NCI-H2171 treated with DMSO at 0.1 percent for 48 hours (cell line): Measurements from ENCODE around the gene USP47.

Experiments
- DNase-seq: peaks from one replicate; lab custom pipeline; 2025; lab: John Stamatoyannopoulos, UW

The USP47 gene

GRCh38 chr11:11966354-11966741 lies 124.6 kb downstream of the USP47 start:
- DNase-seq, result no peak

DNA sequence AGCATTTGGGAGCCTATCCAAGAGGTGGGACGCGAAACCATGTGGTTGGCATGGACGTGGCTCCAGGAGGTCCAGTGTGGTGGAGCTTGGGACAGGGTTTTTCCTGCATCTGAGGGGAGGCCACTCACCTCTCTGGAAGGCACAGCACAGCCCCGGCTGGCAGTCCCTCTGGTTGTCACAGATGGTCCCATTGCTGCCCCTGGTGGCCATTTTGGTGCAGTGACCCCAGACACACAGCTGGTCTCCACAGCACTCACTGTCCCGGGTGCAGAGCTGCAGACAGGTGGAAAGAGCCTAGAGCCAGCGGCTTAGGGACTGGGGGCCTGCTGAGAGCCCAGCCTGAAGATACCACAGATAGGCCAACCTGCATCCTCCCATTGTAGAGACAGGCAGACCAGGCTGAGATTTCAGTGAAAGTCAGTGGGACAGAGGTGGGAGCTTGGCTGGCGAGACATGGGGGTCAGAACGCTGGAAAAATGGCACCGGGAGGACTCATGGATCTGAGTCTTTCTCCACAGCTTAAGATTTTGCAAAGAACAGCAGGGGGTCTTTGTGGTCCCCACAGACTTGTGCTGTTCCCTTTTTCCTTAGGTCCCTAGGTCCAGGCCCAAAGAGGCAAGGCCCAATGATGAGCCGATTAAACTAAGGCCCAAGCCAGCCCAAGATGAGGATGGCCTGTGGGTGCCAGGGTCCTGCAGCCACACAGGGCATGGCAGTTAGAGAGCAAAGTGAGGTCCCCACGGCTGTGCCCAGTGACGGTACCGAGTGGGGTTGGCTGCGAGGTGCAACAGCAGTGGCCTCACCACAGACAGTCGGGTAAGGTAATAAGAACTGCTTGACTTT lies 125.3 kb downstream of the USP47 start:
- DNase-seq, result peak; percentile 20

DNA sequence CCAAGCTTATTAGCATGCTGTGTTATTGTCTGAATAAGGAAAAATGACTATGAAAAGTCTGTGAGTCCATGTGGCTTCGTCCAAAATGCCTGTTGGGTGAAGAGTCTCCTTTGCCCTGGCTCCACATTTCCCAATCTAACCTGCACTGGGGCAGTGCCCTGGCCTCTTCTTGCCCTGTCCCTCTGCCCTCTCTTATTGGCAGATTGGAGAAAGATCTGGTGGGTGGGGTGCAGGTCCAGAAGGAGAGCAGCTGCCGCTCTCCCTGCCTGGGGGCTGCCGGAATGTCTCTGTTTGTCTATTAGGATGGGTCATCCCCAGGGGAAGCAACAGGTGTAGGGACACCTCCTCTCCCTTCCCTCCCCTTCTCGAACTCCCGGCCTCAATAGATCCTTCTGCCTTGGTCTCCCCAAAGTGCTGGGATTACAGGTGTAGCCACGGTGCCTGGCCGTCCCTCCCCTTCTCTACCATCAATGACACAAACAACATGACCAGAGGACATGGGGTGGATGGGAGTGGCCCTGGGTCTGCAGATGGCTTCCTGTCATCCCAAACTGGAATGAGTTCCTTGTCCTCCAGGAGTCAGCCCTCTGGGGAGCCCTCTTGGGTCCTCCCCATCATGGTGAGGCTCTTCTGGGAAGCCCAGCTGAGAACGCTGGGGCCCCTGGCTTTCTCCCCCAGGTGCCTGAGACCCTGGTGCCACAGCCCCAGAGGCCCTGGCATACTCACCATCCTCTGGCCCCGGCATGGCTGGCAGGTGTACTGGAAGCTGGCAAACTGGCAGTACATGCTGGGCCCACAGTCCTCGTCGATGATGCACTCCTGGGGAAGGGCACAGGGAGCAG lies 126.1 kb downstream of the USP47 start:
- DNase-seq, result no peak

- no peak for DNase-seq
These were observed 126.9 kb downstream of the USP47 start for GRCh38 chr11:11968511-11969280.

DNA sequence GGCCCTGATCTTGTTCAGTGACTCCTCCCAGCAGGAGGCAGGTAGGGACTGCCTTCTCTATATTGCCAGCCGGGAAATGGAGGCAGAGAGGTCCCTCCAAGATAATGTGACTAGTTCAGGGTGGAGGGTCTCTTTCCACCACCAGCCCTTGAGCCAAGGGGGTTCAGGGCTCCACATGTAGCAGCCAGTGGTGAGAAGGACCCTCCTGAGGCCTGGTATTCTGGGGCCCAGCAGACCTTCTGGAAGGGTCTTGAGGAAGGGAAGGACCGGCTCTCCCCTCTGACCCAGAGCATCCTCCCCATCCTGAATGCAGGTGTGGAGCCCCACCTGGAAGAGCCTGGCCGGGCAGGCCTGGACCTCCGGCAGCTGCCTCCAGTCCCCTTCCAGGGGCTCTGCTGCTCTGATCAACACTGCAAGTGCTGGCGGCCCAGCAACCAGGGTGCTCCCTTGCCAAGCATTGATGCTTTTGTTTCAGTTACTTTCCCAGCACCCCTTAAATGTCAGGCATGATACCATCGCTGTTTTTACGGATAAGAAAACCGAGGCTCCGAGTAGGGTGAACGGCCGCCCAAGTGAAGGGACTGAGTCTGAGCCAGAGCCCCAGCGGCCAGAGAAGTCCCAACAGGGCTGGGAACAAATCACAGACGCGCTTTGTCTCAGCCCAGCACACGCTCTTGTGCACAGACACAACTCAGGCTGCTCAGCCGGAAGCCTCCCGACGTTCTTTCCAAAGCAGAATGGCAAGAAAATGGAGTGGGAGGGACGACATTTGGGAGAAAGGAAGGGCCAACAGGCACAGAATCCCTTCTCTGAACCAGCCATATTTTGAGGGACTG lies 127.8 kb downstream of the USP47 start:
- DNase-seq, result no peak

GRCh38 chr11:11970556-11970955 lies 128.8 kb downstream of the USP47 start:
- DNase-seq, result no peak

DNA sequence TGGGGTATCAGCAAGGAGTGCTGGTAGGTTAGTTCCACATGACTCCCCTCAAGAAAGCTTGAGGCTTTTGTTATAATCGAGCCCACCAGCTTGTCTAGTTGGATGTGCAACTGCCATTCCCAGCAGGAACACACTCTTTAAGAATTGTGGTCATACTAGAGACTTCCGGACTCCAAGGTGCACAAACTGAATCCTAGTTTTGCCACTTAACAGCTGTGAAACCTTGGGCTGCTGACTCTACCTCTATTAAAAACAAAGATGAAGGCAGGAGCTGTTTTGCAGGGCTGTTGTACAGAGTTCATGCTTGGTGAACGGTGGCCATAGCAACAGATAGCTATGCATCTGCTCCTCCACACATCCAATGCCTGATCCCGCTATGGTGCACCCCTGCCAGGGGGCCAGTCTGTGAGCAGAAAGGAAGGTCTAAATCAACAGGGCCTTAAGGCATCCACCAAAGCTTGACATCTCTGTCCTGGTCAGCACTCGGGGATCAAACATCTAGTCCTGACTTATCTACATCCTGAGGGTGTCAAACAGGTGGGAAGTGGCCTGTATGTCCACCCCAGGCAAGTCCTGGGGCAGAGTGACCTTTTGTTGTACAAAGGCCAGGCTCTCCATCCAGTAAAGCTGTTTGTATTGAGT lies 130.3 kb downstream of the USP47 start:
- peak; percentile 50 for DNase-seq

DNA sequence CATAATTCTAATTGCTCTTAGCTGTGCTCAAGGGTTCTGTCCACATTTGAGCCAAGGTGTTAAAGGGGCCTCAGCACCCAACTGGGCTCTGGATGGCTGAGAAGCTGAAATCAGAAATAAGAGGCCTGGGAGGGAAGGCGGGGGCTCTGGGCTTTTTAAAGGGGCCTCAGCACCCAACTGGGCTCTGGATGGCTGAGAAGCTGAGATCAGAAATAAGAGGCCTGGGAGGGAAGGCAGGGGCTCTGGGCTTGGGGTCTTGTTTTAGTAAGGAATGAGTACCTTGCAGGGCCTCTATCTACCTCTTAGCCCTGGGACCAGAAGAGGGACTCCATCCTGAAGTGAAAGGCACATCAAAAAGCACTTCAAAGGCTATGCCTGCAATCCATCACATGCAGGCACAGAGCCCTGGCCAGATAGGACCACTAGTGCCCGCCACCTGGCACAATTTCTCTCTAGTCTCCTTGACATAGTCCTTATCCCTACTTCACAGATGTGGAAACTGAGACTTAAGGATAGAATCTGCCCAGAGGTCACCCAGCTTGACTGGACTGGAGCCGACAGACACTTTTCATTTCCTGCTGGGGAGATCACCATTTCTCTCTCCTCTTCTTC lies 131.1 kb downstream of the USP47 start:
- no peak for DNase-seq

- no peak for DNase-seq
These were observed 131.6 kb downstream of the USP47 start for GRCh38 chr11:11973361-11973800.

- DNase-seq, result no peak
These were observed 132.1 kb downstream of the USP47 start for GRCh38 chr11:11973866-11974265.

DNA sequence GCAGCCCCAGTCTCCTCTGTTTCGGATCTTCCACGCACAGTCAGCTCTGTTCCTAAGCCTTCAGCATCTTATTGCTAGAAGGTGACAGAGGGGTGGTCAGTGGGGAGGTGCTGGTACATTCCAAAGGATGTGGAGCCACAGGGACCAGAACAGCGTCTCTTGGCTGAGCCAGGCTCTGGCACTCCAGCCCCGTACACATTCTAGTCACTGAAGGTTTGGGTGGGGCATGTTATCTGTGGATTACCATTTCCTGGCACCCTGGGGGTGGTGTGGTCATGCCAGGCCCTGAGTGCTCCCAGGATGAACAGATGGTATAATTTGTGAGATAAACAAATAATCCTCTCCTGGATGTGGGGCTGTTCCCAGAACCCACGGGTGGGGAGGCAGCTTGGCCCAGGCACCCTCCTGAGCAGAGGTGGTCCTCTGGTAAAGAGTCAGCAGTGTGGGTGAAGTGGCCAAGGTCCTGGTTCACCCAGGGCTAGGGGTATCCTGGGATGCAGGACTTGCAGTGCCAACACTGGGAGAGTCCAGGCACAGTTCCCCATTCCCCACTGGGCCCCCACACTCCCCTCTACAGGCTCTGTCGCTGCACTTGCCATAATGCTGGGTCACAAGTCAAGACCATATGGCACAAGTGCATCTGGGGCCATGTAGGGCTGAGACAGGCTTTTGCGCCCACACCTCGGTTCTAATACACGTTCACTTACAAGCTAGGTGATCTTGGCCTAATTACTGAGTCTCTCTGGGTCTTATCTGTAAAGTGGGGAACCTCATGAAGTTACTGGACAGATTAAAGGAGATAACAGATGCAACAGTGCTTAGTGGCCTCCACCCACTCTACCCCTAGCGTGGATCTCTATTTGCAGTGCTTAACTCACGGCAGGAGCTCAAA lies 133.7 kb downstream of the USP47 start:
- DNase-seq, result peak; percentile 24

- DNase-seq, result no peak
These were observed 134.8 kb downstream of the USP47 start for GRCh38 chr11:11976481-11977127.

DNA sequence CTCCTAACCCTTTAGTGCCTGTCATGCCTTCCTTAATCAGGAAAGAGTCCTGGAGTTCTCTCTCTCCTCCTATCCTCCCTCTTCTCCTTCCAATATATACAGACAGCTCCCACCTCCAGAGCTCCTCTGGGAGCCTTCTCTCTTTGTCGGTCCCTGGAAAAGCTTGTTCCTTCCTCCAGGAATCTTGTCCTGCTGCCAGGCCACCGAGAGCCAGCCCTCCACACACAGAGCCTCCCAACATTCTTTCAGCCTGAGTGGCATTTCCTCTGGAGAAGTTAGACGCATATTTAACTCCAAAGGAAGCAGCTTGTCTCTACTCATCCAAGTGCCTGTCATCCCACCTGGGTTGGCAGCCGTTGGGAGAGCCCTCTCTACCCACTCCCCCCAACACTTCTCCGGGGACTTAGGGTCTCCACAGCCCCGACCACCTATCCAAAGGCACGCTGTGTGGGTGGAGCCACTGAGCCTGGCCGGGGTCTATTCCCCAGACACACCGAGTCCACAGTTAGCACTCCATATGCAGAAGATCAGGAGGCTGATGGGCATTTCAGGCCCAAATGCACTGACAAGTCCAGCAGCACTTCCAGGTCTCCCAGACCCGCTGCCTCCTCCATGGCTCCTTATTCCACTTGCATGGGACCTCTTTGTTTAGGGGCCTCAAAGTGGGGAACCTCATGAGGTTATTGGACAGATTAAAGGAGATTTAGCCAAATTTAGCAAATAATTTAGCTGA lies 135.6 kb downstream of the USP47 start:
- DNase-seq, result no peak

- DNase-seq, result no peak
These were observed 136.4 kb downstream of the USP47 start for GRCh38 chr11:11978098-11978637.

DNA sequence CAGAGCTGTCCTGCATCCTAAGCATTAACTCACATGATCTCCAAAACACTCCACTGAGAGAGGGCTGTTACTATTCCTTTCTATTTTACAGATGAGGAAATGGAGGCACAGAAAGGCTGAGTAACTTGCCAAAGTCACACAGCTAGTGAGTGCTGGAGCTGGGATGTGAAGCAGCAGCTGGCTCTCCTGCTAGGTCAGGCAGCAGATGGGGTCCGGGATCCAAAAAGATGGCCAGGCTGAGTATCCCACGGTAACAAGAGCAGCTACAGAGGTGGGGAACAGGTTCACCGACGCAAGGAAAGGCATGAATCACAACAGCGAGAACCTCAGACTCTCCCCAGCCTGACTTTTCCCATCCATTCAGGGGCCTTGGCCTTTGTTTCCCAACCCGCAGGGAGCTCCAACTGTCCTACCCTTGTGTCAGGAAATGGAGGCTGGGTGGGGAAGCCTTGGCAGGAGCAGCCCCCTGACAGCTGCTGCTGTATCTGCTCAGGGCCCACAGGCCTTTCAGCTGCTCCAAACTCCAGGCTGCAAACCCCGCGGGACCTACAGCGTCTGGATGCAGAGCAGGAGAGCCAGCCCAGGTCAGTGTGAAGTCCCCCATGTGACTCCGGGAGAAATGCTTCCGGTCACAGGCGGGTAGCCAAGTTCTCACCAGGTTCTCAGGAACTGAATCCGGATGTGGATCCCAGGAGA lies 137.2 kb downstream of the USP47 start:
- DNase-seq, result peak; percentile 73

DNA sequence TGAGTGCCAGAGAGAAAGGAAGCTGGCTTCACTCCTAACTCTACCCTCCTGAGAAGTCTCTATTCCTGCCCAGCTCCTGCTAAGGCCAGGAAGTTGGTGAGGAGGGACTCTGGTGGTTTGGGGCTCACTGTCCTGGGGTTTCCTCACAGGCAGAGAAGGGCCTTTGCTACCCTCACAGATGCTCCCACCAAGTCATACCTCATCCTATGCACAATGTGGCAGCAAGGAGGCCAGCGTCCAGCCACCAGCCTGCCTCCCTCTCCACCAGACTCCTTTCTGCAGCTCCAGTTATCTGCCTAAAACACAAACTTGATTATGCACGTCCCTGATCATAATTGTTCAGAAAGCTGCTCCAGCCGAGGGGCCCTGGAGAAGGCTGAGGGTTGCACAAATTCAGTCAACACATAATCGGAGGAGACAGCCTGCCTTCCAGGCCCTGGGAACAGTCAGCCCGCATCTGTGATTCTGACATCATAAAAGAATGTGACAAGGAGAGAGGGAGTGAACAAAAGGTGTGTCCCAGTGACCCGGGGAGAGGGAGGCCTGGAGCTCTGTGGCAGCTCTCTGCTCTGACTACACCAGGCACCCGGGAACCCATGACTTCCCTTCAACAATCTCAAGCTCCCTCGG lies 137.8 kb downstream of the USP47 start:
- no peak for DNase-seq

DNA sequence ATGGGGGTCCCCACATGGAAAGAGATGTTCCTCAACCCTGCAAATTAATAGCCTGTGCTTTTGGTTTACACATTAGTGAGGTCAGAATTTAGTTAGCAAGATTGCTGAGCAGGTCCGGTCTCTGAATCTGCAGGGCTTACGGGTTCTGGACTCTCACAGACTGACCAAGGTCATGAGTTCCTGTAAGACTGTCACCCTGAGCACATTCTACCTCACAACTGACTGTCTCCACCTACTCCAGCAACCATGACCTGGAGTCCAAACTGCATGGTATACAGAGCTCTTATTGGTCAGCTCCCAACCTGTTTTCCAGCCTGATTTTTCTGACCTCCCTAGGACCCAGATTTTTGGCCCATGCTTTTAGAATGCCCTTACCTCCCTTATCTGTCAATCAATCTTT lies 138.4 kb downstream of the USP47 start:
- DNase-seq, result no peak
